ENCODE data around the gene B4GALNT3. TPM values are rescaled to one million over a fixed set of nuclear protein-coding genes. Genes with fewer than 3 reads are reported as not detected.

The B4GALNT3 gene
- polyA plus RNA-seq, 3 donors: 0.56 to 6.3 (median 2.1) TPM

DNA sequence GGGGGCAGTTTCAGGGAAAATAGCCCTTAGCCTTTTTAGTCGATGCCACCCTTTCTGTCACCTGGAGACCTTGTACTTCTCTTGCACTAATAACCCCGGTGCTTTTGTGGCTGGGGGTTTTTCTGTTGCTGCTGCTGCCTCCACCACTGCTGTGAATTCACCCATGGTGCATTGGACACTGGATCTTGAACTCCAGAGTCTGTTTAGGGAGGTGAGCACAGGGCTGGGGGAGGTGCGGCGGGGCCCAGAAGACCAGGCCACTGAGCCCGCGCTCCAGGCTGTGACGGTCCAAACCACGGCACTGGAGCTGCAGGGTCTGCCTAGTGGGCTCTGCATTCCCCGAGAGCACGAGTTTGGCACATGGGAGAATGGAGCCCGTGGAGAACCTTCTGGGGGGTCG, 102.9 kb downstream of the B4GALNT3 start:
- 84 to 87% (median 85%) methylated on average over 12 of the region's 12 CpGs for WGBS, 3 donors
- H3K27ac ChIP-seq (ENCODE audit: low read depth, low read length): no peak overlapping the region

DNA sequence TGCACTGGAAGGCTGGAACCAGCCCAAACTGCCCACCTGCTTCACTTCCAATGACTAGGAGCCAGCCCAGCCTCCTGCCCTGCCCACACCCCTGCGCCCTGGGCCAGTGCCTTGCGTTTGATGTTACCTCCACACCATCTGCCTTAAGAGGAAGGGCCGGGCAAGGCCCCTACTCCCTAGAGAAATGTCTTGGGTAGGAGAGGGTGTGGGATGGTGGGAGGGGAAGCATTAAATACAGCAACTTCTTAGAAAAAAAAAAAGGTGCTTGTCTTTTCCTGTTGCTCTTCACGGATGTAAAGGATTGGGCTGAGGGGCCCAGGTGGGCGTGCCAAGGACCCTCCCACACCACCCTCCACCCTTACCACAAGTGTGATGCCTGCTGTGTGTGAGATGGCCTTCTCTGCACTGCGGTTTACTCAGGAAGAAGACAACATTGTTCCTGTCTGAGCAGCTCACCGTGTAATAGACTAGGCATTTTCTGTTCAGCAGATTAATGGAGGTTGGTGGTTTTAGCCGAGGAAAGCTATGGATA, 103.6 kb downstream of the B4GALNT3 start:
- WGBS, 3 donors: 46 to 59% (median 50%) methylated on average over 8 of the region's 8 CpGs
- no peak overlapping the region for H3K27ac ChIP-seq (ENCODE audit: low read depth, low read length)

DNA sequence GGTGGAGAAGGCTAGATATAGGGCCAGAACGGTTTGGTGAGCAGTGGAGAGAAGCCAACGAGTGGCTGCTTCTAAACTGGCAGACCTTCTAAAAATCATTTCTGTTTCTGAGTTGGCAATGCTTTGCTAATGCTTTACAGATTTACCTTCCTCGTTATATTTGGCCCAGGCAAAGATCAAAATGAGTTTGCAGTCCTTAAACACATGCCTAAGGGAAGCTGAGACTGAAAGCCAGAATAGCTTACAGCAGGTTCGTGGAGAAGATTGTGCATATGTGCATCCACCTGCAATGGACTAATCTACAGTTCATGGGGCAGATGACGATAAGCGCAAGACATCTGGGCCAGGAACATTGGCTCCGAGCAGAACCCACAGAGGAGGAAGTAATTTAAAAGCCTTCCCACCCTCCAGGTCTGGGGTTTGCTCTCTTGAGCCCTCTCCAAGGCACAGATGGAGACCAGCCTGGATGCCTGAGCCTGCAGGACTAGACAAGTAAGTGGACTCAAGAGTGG, 104.1 kb downstream of the B4GALNT3 start:
- WGBS, 3 donors: 50 to 64% (median 56%) methylated on average over 7 of the region's 7 CpGs
- H3K27ac ChIP-seq (ENCODE audit: low read depth, low read length): no peak overlapping the region

DNA sequence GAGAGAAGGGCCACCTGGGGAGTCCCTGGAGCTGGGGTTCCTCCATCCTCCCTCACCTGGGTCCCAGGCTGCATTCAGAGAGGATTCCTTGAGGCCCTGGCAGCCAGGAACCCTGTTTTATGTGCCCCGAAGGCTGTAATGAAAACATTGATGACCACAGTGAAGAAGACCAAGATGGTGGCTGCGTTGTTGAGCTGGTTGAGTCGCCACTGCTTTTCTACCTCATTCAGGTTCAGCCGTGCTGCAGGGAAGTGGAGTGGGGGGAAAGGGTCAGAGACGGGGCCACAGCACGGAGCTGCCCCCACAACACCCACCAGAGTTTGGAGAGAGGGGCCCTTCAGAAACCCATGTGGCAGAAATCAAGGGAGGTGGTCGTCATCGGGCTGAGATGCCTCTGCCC, 105.4 kb downstream of the B4GALNT3 start:
- H3K27ac ChIP-seq (ENCODE audit: low read depth, low read length): no peak overlapping the region
- WGBS, 3 donors: 84 to 96% (median 86%) methylated on average over 8 of the region's 8 CpGs

DNA sequence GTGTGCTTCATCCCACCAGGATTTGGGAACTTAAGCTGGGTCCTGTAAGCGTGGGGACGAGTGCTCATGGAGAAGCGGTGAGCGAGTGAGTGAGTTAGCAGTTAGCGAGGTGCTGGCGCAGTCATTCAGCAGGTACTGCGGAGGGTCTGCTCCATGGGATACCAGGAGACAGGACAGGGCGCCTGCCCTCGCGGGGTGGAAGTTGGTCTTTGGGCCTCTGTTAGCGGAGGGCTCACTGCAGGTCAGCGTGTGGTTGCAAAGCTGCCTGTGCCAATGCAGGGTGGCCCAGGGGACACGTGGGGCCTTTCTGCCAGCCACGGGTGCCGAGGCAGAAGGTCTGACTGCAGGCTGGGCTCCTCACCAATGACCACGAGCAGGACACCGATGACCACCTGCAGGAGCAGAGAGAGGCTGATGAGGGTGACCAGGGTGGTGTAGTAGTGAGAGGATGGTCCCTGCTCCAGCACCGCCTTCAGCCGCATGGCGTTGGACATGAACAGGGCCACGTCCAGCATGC, 105.9 kb downstream of the B4GALNT3 start:
- WGBS, 3 donors: 90 to 94% (median 94%) methylated on average over 21 of the region's 21 CpGs
- H3K27ac ChIP-seq (ENCODE audit: low read depth, low read length): no peak overlapping the region

DNA sequence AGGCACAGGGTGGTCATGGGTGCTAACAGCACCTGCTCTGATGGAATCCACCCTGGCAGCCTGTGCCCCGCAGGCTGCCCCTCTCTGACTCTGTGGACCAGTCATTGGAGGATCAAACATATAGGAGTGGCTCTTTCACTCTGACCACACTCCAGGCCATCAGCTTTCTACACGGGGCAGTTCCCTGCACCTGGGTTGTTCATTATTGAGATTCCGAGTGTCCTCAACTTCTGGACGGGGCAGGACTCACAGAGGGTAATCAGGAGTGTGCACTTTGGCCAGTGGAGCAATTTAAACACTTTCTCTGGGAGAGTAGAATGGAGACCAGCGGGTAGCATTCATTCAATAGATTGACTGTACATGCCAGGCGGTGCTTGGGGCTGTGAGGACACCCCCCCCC, 108.7 kb downstream of the B4GALNT3 start:
- H3K27ac ChIP-seq (ENCODE audit: low read depth, low read length): no peak overlapping the region
- WGBS, 3 donors: 83 to 96% (median 84%) methylated on average over 6 of the region's 6 CpGs

DNA sequence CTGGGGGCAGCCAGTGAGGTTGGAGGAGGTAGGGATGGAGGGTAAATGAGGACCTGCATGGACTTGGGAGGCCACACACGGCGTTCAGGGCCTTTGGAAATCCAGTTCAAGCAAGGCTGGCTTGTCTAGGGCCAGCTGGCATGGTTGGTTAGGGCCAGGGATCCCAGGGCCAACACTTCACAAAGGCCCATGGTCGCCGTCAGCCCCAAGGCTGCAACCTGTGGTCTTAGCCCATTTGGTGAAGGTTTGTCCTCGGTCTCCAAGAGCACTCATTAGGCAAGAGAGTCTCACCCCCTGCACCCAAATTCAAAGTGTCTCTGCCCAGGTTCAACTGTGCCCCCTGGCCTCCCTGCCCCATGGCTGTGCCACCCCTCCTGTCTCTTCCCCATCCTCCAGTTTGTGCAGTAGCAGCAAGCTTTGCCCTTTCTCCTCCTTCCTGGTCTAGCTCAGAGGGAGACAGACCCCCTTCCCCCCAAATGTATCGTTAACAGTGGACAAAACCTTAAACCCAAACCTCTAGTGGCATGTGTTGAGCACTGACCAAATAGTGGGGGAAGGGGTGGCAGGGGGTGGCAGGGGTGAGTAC, 109.4 kb downstream of the B4GALNT3 start:
- H3K27ac ChIP-seq (ENCODE audit: low read depth, low read length): no peak overlapping the region
- 71 to 80% (median 77%) methylated on average over 6 of the region's 6 CpGs for WGBS, 3 donors

DNA sequence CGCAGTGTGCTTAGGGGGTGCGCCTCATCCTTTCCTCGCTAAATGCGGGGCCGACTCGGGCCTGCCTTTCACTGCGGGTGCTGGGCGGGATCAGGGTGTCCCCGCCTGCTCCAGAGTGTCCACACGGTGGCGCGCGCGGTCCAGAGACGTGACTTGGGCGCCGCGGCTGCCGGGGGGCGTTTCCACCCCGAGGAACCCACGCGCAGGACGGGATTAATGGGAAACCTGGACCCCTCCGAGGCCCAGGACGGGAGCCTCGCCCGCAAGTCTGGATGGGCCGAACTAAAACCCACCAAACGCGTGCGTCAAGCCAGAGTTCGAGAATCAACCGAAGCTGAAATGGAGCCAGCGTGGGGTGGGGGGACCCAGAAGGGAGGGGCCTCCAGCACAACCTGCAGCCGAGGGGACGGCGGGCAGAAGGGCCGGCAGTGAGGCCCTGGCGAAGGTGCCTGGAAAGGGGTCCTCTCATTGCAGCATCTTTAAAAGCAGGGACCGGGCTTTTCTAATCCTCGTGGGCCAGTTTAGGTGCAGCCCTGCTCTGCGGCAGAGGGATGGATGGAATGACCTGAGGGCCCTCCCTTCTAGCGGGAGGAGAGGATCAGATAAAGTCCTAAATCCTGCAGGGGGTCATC, 110.2 kb downstream of the B4GALNT3 start:
- H3K27ac ChIP-seq (ENCODE audit: low read depth, low read length): no peak overlapping the region
- 1 to 3% (median 2%) methylated on average over 44 of the region's 44 CpGs for WGBS, 3 donors

DNA sequence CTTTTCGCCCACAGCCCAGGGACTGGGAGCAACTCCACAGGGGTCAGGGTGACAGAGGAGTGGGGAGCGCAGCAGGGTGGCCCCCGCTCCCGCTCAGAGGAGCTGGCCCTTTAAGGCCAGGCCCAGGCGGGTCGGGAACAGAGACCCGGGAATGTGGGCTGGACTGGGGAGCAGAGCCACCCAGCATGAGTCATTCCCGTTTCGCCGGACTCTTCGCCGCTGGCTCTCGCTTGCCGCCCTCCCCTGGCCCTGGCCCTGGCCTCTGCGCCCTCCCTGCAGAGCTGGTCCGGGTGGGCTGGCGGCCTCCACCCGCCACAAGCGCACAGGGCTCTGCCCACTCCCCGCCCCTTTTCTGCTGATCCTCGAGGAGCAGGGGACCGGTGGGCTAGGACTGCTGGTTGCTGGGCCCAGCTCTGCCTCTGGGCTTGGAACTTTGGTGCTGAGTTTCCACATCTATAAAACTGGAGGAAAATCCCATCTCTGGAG, 110.7 kb downstream of the B4GALNT3 start:
- H3K27ac ChIP-seq (ENCODE audit: low read depth, low read length): peak overlapping the region; percentile 80
- 24 to 31% (median 26%) methylated on average over 19 to 22 of the region's 22 CpGs for WGBS, 3 donors

DNA sequence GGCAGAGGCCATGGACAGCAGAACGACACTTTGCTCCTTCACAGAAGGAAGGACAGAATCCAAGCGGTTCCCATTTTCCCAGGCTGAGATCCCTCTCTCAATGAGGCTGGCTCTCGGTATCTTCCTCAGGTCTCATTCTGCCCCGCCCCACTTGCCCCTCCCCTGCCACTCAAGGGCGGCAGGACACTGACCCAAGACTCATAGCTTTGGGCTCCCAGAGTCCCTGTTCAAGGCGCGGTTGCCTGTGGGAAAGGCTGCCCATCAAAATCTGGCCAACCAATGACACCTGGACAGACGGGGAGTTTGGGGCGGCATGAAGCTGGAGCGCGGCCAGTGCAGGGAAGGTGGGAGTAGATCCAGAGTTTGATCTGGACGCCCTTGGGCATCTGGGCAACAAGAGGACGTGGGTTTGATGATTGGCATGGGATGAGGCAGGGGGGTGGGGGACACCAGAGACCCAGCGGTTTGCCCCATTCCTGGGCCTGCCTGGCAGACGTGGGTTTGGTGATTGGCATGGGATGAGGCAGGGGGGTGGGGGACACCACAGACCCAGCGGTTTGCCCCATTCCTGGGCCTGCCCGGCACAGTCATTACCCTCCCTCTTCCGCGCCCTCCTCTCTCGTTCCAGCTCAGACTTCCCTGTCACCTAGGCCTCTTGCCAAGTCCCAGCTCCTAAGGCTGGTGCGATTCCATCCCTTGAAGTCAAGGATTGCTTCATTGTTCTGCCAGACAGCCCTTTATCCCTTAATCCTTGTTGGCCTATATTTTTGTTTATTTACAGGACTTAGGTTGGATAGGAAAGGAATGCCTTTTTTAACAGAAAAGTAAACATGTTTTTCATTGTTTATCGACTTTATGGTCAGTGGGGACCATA, 111.4 kb downstream of the B4GALNT3 start:
- H3K27ac ChIP-seq (ENCODE audit: low read depth, low read length): peak overlapping the region; percentile 80
- WGBS, 3 donors: 47 to 54% (median 53%) methylated on average over 22 of the region's 22 CpGs

DNA sequence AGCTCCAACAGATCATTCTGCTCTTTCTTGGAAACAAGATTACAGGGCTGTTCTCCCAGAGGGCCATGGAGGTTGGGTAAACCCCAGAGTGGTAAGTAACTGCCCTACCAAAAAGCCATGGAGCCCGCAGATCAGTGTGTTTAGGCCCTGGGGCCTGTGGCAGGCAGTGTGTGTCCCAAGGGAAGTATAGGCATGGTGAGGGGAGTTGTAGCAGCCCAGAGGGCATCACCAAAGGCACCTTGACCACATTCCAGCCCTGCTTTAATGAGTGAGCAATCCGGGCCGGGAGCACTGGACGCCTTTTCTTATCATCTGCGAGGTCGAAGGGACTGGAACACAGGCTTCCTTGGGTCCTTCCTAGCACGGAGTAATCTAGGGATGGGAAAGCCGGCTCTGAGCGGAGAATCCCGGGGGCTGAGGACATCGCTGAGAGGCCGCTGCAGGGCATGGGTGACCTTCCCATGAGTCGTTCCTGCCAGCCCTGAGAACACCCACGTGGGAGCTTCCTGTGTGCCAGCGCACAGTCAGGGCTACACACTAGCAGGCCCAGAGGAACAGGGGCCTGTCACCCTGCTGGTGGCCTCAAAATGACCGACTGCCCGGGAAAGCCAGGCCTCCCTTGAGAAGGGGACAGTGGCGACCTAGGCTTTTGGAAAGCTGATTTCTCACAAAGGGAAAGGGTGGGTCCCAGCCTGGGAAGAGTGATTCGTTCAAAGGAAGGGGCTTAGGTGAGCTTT, 112.2 kb downstream of the B4GALNT3 start:
- no peak overlapping the region for H3K27ac ChIP-seq (ENCODE audit: low read depth, low read length)
- 67 to 76% (median 67%) methylated on average over 19 of the region's 19 CpGs for WGBS, 3 donors

DNA sequence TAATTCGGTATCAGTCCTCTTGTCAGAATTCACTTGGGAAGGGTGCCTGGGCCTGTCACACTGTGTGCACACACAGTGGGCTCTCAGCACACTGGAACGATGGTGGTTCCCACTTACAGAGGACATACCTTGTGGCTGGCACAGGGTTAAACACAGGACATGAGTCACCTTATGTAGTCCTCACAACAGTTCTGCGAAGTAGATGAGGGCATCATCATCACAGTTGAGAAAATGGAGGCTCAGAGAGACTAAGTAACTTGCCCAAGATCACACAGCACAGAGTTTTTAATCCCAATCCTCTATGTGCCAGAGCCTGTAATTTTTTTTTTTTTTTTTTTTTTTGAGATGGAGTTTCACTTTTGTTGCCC, 112.8 kb downstream of the B4GALNT3 start:
- 81 to 91% (median 85%) methylated on average over 3 of the region's 3 CpGs for WGBS, 3 donors
- H3K27ac ChIP-seq (ENCODE audit: low read depth, low read length): no peak overlapping the region

DNA sequence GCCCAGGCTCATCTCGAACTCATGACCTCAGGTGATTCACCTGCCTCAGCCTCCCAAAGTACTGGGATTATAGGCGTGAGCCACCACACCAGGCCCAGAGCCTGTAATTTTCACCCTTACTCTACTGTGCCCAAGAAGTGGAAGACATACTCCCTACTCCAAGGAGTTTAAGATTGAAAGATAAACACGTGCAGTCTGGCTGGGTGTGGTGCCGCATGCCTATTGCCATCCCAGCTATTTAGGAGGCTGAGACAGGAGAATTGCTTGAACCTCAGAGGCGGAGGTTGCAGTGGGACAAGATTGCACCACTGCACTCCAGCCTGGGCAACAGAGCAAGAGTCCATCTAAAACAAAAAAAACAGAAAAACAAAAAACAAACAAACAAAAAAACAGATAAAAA, 113.5 kb downstream of the B4GALNT3 start:
- H3K27ac ChIP-seq (ENCODE audit: low read depth, low read length): no peak overlapping the region
- whole genome bisulfite sequencing, 3 donors: 90 to 94% (median 93%) methylated on average over 5 of the region's 5 CpGs

DNA sequence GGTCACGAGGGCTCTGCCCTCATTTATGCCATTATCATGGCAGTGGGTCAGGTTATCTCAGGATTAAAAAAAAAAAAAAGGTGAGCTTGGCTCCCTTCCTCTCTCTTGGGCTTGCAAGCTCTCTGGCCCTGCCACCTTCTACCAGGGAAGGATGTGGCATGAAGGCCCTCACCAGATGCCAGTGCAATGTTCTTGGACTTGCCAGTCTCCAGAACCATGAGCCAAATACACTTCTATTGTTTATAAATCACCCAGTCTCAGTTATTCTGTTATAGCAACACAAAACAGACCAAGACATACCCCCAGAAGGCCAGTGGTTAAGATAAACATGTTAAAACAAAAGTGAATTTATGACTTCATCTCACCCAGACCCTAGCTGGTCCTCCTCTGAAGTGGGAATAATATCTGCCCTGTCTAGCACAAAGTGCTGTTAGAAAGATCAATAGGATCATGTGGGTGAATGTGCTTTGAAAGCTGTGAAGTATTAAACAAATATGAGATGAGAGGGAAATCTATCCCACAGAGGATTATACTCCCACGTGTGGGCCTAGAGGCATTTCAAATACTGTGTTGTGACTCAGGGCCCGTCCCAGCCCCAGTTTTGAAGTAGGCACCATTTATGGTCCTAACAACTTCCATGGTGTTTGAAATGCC, 114.9 kb downstream of the B4GALNT3 start:
- WGBS, 3 donors: 77 to 87% (median 82%) methylated on average over 3 of the region's 3 CpGs
- H3K27ac ChIP-seq (ENCODE audit: low read depth, low read length): no peak overlapping the region

DNA sequence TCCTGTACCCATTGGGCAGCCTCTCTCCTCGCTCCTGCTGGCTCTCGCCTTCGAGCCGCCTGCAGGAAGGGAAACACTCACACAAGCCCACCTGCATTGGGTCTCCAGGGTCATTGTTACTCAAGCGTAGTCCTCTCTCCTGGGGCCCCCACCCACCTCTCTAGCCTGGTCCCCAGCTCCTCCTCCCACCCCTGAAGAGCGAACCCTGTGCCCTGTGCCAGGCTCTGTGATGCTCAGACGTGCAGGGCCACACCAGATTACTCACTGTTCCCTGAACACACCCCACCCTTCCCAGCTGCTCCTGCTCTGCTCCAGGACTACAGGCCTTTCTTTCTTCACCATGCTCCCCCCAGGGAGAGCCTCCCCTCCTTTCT, 115.4 kb downstream of the B4GALNT3 start:
- no peak overlapping the region for H3K27ac ChIP-seq (ENCODE audit: low read depth, low read length)
- 80 to 92% (median 83%) methylated on average over 7 of the region's 7 CpGs for WGBS, 3 donors

DNA sequence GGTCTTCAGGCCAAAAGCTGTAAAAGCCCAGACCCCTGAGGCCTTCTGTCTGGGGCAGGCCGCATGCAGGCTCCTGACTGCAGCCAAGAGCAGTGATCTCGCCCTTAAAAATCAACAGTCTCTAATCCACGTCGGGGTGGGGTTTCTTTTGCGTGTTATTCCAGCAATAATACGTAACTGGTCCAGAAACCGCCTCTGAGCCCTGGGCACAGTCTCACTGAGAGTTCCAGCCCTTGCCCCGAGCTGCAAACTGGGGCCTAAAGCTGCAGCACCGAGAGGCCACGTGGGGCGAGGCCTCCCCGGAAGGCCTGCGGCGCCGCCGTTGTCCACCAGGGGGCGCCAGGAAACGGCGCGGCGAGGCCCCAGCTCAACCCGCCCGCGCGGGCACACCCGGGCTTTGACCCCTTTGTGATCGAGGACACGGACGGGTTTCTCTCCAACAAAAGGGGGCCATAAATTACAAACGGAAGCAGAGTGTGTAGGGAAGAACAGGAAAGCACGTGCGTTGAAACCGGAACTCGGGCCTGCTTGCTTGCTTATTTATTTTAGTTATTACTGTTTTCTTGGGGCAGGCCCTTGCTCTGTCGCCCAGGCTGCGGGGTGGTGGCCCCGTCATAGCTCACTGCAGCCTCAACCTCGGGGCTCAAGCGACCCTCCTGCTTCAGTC, 116.3 kb downstream of the B4GALNT3 start:
- 6 to 11% (median 7%) methylated on average over 38 to 39 of the region's 39 CpGs for WGBS, 3 donors

DNA sequence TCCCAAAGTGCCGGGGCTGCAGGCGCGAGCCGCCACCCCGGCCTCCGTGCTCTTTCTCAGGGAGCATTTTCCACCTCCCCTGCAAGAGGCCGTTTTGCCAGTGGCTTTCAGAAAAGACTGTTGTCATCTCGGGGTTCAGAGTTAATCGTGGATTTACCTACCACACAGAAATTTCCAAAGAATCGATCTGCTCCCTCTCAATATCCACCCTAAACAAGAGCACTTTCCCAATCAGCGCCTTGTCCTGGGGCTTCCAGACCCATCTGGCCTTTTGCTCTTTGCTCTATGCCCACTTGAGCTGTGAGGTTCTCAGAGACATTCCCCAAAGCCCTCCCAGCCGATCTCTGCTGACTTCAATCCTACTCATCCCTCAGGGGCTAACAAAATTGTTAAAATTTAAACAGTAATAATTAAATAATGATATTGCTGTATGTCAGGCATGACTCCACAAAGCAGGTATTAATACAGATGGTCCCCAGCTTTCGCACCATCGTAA, 116.9 kb downstream of the B4GALNT3 start:
- WGBS, 3 donors: 85 to 94% (median 87%) methylated on average over 14 of the region's 14 CpGs
- no peak overlapping the region for H3K27ac ChIP-seq (ENCODE audit: low read depth, low read length)

More for the DNA sequence above, 116.3 kb downstream of the B4GALNT3 start:
- H3K27ac ChIP-seq (ENCODE audit: low read depth, low read length): no peak overlapping the region
